HepG2 (cell line): Measurements from ENCODE around the gene HK2. TPM values are rescaled to one million over a fixed set of nuclear protein-coding genes. Genes with fewer than 3 reads are reported as not detected.
A peak's percentile ranks its signal among the peaks of the same experiment; 100 is the strongest.
"Not testable (repeated sequence)": the region's sequence is repeated elsewhere in the genome, so short reads cannot be mapped to it uniquely, and the experiment has no call there.

Source experiments
- ARNT2 ChIP-seq: sonication (generic); formaldehyde crosslinking; IDR thresholded peaks from 2 replicates; pipeline ENCODE4 v1.8.0; 2022; ENCODE audit warnings: mild to moderate bottlenecking, low read depth, missing genetic modification reagents, moderate library complexity
- EEA1 ChIP-seq: sonication (generic); formaldehyde crosslinking; IDR thresholded peaks from 2 replicates; pipeline ENCODE4 v1.5.1; 2020; ENCODE audit warnings: mild to moderate bottlenecking, missing genetic modification reagents, borderline replicate concordance
- HES4 ChIP-seq: sonication (generic); formaldehyde crosslinking; IDR thresholded peaks from 2 replicates; pipeline ENCODE4 v1.9.0; 2021; ENCODE audit warnings: mild to moderate bottlenecking, missing genetic modification reagents, borderline replicate concordance
- LBX2 ChIP-seq: sonication (generic); formaldehyde crosslinking; IDR thresholded peaks from 2 replicates; pipeline ENCODE4 v1.5.0; 2020; ENCODE audit warnings: missing genetic modification reagents, mild to moderate bottlenecking, borderline replicate concordance
- MTERF4 ChIP-seq: sonication (generic); formaldehyde crosslinking; IDR thresholded peaks from 2 replicates; pipeline ENCODE4 v1.8.0; 2023; ENCODE audit warnings: mild to moderate bottlenecking, missing genetic modification reagents
- NCOA1 ChIP-seq: sonication (generic); formaldehyde crosslinking; IDR thresholded peaks from 2 replicates; pipeline ENCODE4 v1.9.0; 2021; ENCODE audit warnings: missing genetic modification reagents
- NONO ChIP-seq, 2 experiments: fragments of 450-650 bp in 1 of 2; sonication (generic) in 1 of 2; formaldehyde crosslinking in 1 of 2; IDR thresholded peaks in 1 of 2; conservative IDR thresholded peaks in 1 of 2; 2 replicates each; pipeline versions ENCODE4 v1.6.1 to v1.8.0; 2017 to 2022; ENCODE audit warnings: mild to moderate bottlenecking in 1 of 2, missing genetic modification reagents in 1 of 2, moderate library complexity in 1 of 2
- PCBP1 ChIP-seq: fragments of 200-400 bp; formaldehyde crosslinking; IDR thresholded peaks from 2 replicates; pipeline ENCODE4 v1.6.1; 2017; ENCODE audit warnings: mild to moderate bottlenecking, low read depth, low read length, borderline replicate concordance
- RXRA ChIP-seq: sonication (generic); formaldehyde crosslinking; IDR thresholded peaks from 2 replicates; pipeline ENCODE4 v1.5.1; 2020; ENCODE audit warnings: missing genetic modification reagents
- ZNF232 ChIP-seq: sonication (generic); formaldehyde crosslinking; IDR thresholded peaks from 2 replicates; pipeline ENCODE4 v1.4.0; 2020; ENCODE audit warnings: missing genetic modification reagents, borderline replicate concordance
- ZNF343 ChIP-seq: sonication (generic); formaldehyde crosslinking; IDR thresholded peaks from 2 replicates; pipeline ENCODE4 v1.4.0; 2020; ENCODE audit warnings: mild to moderate bottlenecking, missing genetic modification reagents
- ZNF556 ChIP-seq: sonication (generic); formaldehyde crosslinking; IDR thresholded peaks from 2 replicates; pipeline ENCODE4 v1.4.0; 2020; ENCODE audit warnings: mild to moderate bottlenecking, missing genetic modification reagents, borderline replicate concordance
- ZNF776 ChIP-seq: sonication (generic); formaldehyde crosslinking; IDR thresholded peaks from 2 replicates; pipeline ENCODE4 v1.4.0; 2020; ENCODE audit warnings: mild to moderate bottlenecking, missing genetic modification reagents
- ZSCAN22 ChIP-seq: sonication (generic); formaldehyde crosslinking; IDR thresholded peaks from 2 replicates; pipeline ENCODE4 v1.4.0; 2020; ENCODE audit warnings: mild to moderate bottlenecking, missing genetic modification reagents
- polyA plus RNA-seq, 8 experiments: library from polyadenylated mRNA; depleted of rRNA in 3 of 8; stranded (reverse) in 7 of 8; unstranded in 1 of 8; fragments of >200 nt; fragmentation: Illumina TruSeq in 4 of 8; extraction: Trizol in 4 of 8; gene quantifications; 2 replicates each; pipeline versions ENCODE4 v1.2.1 to v1.2.3, GENCODE V29; 2011 to 2016; ENCODE audit warnings: low read depth in 4 of 8, missing spikeins in 1 of 8, mixed read lengths in 1 of 8; ENCODE audit not compliant: insufficient read depth in 1 of 8
- total RNA-seq, 5 experiments: library from RNA; depleted of rRNA; stranded (reverse); fragments of >200 nt; fragmentation: Illumina TruSeq; extraction: Trizol; gene quantifications; 2 replicates each; pipeline ENCODE4 v1.2.3, GENCODE V29; 2016; ENCODE audit warnings: low read depth in 1 of 5
- TF ChIP-seq, protein P1 (sequence below): sonication (generic); formaldehyde crosslinking; IDR thresholded peaks from 2 replicates; pipeline ENCODE4 v1.8.1; 2023; ENCODE audit warnings: mild to moderate bottlenecking, inconsistent platforms, moderate library complexity, missing genetic modification reagents, borderline replicate concordance
- TF ChIP-seq, protein P2 (sequence below): sonication (generic); formaldehyde crosslinking; IDR thresholded peaks from 2 replicates; pipeline ENCODE4 v1.4.0; 2020; ENCODE audit warnings: missing genetic modification reagents
- TF ChIP-seq, protein P3 (sequence below): IDR thresholded peaks from 2 replicates; pipeline ENCODE4 v1.6.1; 2016; ENCODE audit warnings: low read depth, control low read depth
- TF ChIP-seq, protein P4 (sequence below): sonication (generic); formaldehyde crosslinking; IDR thresholded peaks from 2 replicates; pipeline ENCODE4 v1.8.1; 2023; ENCODE audit warnings: mild to moderate bottlenecking, moderate library complexity, missing genetic modification reagents

The HK2 gene
- total and polyA plus RNA-seq, 2 of the 13 experiments (the other 11 are each of a cell fraction or from before 2014, with no cell fraction given), result 13.2 to 101 TPM

DNA sequence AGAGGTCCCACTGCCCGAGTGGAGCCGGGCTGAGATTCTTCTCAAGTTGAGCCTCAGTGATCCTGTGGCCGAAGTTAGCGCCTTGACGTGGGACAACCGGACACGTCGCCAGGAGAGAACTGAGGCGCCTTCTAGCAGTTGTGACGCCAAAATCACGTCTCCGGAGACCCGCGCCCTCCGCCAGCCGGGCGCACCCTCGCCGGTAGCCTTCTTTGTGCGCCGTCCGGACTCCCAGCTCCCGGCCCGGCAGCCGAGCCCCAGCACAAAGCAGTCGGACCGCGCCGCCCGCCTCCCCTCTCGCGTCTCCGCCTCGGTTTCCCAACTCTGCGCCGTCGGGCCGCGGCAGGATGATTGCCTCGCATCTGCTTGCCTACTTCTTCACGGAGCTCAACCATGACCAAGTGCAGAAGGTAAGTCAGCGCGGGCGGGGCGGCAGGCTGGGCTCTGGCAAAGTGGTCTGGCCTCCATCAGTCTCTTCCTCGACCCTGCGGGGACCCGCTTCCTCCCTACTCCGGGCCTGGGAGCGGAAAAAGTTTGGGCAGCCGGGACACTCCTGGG is 386 bp downstream of the HK2 start (continued):
- TF ChIP-seq EEA1 (CRISPR knock-in tag), result peak; percentile 6; the same call in 1 of the 2 replicates
- peak; percentile 13; the same call in 1 of the 2 replicates for TF ChIP-seq RXRA (CRISPR knock-in tag)
- peak; percentile 87; the same call in 1 of the 2 replicates for TF ChIP-seq NCOA1 (CRISPR knock-in tag)
- 0 out of 2 replicates have a peak, but pooled peaks have one; percentile 20 for TF ChIP-seq ARNT2
- TF ChIP-seq, protein P1, sequence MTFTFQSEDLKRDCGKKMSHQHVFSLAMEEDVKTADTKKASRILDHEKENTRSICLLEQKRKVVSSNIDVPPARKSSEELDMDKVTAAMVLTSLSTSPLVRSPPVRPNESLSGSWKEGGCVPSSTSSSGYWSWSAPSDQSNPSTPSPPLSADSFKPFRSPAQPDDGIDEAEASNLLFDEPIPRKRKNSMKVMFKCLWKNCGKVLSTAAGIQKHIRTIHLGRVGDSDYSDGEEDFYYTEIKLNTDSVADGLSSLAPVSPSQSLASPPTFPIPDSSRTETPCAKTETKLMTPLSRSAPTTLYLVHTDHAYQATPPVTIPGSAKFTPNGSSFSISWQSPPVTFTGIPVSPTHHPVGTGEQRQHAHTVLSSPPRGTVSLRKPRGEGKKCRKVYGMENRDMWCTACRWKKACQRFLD (CRISPR knock-in tag), result peak; percentile 24; the same call in 1 of the 2 replicates
- TF ChIP-seq ZNF232, result peak; percentile 89
- TF ChIP-seq, protein P2, sequence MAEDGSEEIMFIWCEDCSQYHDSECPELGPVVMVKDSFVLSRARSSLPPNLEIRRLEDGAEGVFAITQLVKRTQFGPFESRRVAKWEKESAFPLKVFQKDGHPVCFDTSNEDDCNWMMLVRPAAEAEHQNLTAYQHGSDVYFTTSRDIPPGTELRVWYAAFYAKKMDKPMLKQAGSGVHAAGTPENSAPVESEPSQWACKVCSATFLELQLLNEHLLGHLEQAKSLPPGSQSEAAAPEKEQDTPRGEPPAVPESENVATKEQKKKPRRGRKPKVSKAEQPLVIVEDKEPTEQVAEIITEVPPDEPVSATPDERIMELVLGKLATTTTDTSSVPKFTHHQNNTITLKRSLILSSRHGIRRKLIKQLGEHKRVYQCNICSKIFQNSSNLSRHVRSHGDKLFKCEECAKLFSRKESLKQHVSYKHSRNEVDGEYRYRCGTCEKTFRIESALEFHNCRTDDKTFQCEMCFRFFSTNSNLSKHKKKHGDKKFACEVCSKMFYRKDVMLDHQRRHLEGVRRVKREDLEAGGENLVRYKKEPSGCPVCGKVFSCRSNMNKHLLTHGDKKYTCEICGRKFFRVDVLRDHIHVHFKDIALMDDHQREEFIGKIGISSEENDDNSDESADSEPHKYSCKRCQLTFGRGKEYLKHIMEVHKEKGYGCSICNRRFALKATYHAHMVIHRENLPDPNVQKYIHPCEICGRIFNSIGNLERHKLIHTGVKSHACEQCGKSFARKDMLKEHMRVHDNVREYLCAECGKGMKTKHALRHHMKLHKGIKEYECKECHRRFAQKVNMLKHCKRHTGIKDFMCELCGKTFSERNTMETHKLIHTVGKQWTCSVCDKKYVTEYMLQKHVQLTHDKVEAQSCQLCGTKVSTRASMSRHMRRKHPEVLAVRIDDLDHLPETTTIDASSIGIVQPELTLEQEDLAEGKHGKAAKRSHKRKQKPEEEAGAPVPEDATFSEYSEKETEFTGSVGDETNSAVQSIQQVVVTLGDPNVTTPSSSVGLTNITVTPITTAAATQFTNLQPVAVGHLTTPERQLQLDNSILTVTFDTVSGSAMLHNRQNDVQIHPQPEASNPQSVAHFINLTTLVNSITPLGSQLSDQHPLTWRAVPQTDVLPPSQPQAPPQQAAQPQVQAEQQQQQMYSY, result 0 out of 2 replicates have a peak, but pooled peaks have one; percentile 23
- TF ChIP-seq PCBP1, result 0 out of 2 replicates have a peak, but pooled peaks have one; percentile 17
- not testable (repeated sequence) for TF ChIP-seq NONO (IDR thresholded peaks at IDR 0.05)
- peak; percentile 64 for TF ChIP-seq NONO (CRISPR knock-in tag; conservative IDR thresholded peaks at IDR 0.05)
- peak; percentile 43; the same call in 1 of the 2 replicates for TF ChIP-seq ZNF556 (CRISPR knock-in tag)
- TF ChIP-seq LBX2 (CRISPR knock-in tag), result 0 out of 2 replicates have a peak, but pooled peaks have one; percentile 13
- 0 out of 2 replicates have a peak, but pooled peaks have one; percentile 34 for TF ChIP-seq ZNF343 (CRISPR knock-in tag)
- TF ChIP-seq ZNF776, result 0 out of 2 replicates have a peak, but pooled peaks have one; percentile 20
- TF ChIP-seq, protein P3, sequence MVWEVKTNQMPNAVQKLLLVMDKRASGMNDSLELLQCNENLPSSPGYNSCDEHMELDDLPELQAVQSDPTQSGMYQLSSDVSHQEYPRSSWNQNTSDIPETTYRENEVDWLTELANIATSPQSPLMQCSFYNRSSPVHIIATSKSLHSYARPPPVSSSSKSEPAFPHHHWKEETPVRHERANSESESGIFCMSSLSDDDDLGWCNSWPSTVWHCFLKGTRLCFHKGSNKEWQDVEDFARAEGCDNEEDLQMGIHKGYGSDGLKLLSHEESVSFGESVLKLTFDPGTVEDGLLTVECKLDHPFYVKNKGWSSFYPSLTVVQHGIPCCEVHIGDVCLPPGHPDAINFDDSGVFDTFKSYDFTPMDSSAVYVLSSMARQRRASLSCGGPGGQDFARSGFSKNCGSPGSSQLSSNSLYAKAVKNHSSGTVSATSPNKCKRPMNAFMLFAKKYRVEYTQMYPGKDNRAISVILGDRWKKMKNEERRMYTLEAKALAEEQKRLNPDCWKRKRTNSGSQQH (CRISPR knock-in tag), result peak; percentile 1; the same call in 1 of the 2 replicates
- TF ChIP-seq ZSCAN22, result 0 out of 2 replicates have a peak, but pooled peaks have one; percentile 37
- TF ChIP-seq HES4 (CRISPR knock-in tag), result peak; percentile 49
- peak; percentile 41; the same call in 1 of the 2 replicates for TF ChIP-seq MTERF4 (CRISPR knock-in tag)
- TF ChIP-seq, protein P4, sequence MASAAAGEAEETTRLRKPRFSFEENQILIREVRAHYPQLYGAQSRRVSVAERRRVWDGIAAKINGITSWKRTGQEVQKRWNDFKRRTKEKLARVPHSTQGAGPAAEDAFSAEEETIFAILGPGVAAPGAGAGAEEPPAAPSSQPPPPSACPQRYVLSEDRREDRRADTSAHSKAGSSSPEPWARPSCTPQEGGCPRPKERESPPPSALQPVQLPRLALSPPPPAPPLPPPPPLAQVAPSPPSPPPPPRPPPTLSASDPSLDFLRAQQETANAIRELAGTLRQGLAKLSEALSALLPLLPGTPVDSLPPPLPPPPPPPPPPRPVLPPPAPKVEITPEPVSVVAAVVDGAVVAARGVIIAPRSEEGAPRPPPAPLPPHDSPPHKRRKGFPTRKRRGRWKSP (CRISPR knock-in tag), result peak; percentile 47
